GM19099 (cell line): ENCODE results near the gene ENKUR.

ENCODE experiments used
- POLR2A ChIP-seq: IDR thresholded peaks from 3 replicates; pipeline ENCODE4 v1.6.1; 2011; ENCODE audit warnings: low read depth; ENCODE audit not compliant: insufficient read length; ENCODE audit errors: extremely low read depth

The ENKUR gene

DNA sequence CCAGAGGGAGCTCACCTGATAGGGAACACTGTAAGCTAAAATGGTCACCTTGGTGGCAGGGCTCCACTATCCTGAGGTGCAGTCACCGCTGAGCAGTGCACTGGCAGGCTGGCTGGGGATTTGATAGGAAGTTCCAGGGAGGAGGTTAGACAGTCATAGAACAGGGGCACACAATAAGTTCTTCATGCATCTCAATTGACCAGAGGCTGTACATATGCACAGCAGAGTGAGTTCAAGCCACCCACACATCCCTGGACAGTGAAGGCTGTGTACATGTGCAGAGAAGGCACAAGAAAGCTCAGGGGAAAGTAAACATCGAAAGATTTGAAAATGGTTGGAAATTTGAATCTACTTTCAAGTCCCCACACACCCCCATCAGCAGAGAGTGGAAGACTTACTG, 77.4 kb downstream of the ENKUR start:
- no peak for TF ChIP-seq POLR2A

DNA sequence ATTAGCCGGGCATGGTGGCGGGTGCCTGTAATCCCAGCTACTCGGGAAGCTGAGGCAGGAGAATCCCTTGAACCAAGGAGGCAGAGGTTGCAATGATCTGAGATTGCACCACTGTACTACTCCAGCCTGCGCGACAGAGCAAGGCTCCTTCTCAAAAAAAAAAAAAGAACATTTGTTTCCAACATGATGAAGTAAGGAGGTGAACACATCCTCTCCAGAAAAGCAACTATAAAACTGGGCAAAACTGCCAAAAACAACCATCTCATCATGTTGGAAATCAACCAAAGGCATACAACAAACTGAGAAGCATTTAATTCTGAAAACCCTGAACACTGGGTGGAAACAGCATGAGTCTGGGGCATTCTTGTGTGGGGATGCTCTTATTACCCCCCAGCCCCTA, 77.9 kb downstream of the ENKUR start:
- no peak for TF ChIP-seq POLR2A

DNA sequence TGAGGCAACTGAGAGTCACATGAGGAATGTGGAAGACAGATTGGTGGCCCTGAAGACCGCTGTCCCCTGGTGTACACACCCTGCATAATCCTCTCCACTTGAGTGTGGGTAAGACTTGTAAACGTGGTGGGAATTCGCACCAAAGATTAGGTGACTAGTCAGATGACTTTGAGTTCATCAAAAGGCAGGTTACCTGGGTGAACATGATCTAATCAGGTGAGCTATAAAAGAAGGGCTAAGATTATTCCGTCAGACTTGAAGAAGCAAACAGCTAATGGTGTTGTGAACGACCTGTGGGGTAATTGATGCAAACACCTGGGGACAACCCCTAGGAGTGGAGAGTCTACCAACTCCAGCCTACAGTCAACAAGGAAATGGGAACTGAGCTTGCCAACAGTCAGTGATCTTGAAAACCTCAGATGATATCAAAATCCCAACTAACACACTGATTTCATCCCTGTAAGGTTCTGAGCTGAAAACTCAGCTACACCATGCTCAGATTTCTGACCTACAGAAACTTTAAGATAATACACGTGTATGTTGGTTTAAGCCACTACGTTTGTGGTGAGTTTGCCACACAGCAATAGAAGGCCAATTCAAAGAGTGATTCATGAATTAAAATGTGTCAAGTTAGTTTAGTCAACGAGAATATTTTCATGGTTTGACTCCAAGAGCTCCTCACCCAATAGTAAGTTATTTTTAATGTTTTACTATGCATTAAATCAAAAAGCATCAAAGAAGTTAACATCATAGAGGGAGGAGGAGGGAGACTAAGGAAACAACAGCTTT, 80.3 kb downstream of the ENKUR start:
- no peak for TF ChIP-seq POLR2A
